ENCODE results near the gene RCAN1. TPM values are rescaled to one million over a fixed set of nuclear protein-coding genes. Genes with fewer than 3 reads are reported as not detected.
A peak's percentile ranks its signal among the peaks of the same experiment; 100 is the strongest.

RCAN1 gene
- total RNA-seq, 2 donors from 2014 or later: 20.8 to 29.0 TPM

- H3K9me3 ChIP-seq: no peaks in the 10 kb centered on the region
- H3K4me3 ChIP-seq: no peak overlapping the region
- 36 to 52% methylated on average over 7 of the region's 7 CpGs for WGBS, 2 donors
- H3K27me3 ChIP-seq: no peaks in the 10 kb centered on the region
- DNase-seq: peak; percentile 89 to 92 (median 92)
- ATAC-seq: peak; percentile 81
- H3K27ac ChIP-seq: peak overlapping the region; percentile 62 to 85 (median 75)
- peaks cover 29% of the 10 kb centered on the region for H3K4me1 ChIP-seq
- no peaks in the 10 kb centered on the region for H3K36me3 ChIP-seq (replicated peaks in 1 of 2; ENCODE audit: insufficient read depth in 1 of 2, low read depth in 2 of 2)
- TF ChIP-seq CTCF (IDR thresholded peaks at IDR 0.05): peak; percentile 48 to 83 (median 79)
- TF ChIP-seq POLR2A (IDR thresholded peaks at IDR 0.05): no peak
- intact Hi-C loops (cut with DNase I): no loop called here
Observed at GRCh38 chr21:34544032-34544496, 70.8 kb downstream of the RCAN1 start.

- TF ChIP-seq CTCF (IDR thresholded peaks at IDR 0.05) (no peak), POLR2A (IDR thresholded peaks at IDR 0.05) (no peak)
- ATAC-seq (no peak), DNase-seq (no peak)
- H3K36me3 ChIP-seq (replicated peaks in 1 of 2; ENCODE audit: insufficient read depth in 1 of 2, low read depth in 2 of 2): no peaks in the 10 kb centered on the region
- intact Hi-C loops (cut with DNase I): no loop called here
- H3K27me3 ChIP-seq: no peaks in the 10 kb centered on the region
- peaks cover 29% of the 10 kb centered on the region for H3K4me1 ChIP-seq
- no peaks in the 10 kb centered on the region for H3K9me3 ChIP-seq
- no peak overlapping the region for H3K4me3 ChIP-seq
- peak overlapping the region in 1 of 4 donors; percentile 81 for H3K27ac ChIP-seq
- WGBS, 2 donors: 80 to 93% methylated on average over 3 of the region's 3 CpGs
Observed at GRCh38 chr21:34543017-34543416, 71.9 kb downstream of the RCAN1 start.

- H3K9me3 ChIP-seq: no peaks in the 10 kb centered on the region
- H3K4me3 ChIP-seq: no peak overlapping the region
- no peaks in the 10 kb centered on the region for H3K36me3 ChIP-seq (replicated peaks in 1 of 2; ENCODE audit: insufficient read depth in 1 of 2, low read depth in 2 of 2)
- DNase-seq: no peak
- H3K27me3 ChIP-seq: no peaks in the 10 kb centered on the region
- intact Hi-C loops (cut with DNase I): no loop called here
- ATAC-seq: no peak
- WGBS, 2 donors: 79 to 83% methylated on average over 5 of the region's 5 CpGs
- H3K4me1 ChIP-seq: peaks cover 26% of the 10 kb centered on the region
- TF ChIP-seq CTCF (IDR thresholded peaks at IDR 0.05) (no peak), POLR2A (IDR thresholded peaks at IDR 0.05) (no peak)
- H3K27ac ChIP-seq: no peak overlapping the region
Observed at GRCh38 chr21:34540206-34540605, 74.7 kb downstream of the RCAN1 start.

GRCh38 chr21:34537838-34538237 lies 77.1 kb downstream of the RCAN1 start:
- Histone ChIP-seq H3K4me3 (no peak overlapping the region), H3K36me3 (replicated peaks in 1 of 2; ENCODE audit: insufficient read depth in 1 of 2, low read depth in 2 of 2) (no peaks in the 10 kb centered on the region), H3K4me1 (peaks cover 4% of the 10 kb centered on the region), H3K9me3 (no peaks in the 10 kb centered on the region), H3K27me3 (no peaks in the 10 kb centered on the region), H3K27ac (no peak overlapping the region)
- ATAC-seq (no peak), DNase-seq (no peak)
- TF ChIP-seq POLR2A (IDR thresholded peaks at IDR 0.05) (no peak), CTCF (IDR thresholded peaks at IDR 0.05) (no peak)
- 82 to 93% methylated on average over 3 of the region's 3 CpGs for WGBS, 2 donors
- intact Hi-C loops (cut with DNase I): no loop called here

GRCh38 chr21:34536820-34537219 lies 78.1 kb downstream of the RCAN1 start:
- TF ChIP-seq POLR2A (IDR thresholded peaks at IDR 0.05): no peak
- TF ChIP-seq CTCF (IDR thresholded peaks at IDR 0.05): no peak
- 22 to 39% methylated on average over 2 of the region's 2 CpGs for WGBS, 2 donors
- H3K4me1 ChIP-seq: no peaks in the 10 kb centered on the region
- DNase-seq (no peak), ATAC-seq (no peak)
- peak overlapping the region in 1 of 4 donors; percentile 12 for H3K27ac ChIP-seq
- no peaks in the 10 kb centered on the region for H3K27me3 ChIP-seq
- no peaks in the 10 kb centered on the region for H3K36me3 ChIP-seq (replicated peaks in 1 of 2; ENCODE audit: insufficient read depth in 1 of 2, low read depth in 2 of 2)
- intact Hi-C loops (cut with DNase I): no loop called here
- no peaks in the 10 kb centered on the region for H3K9me3 ChIP-seq
- H3K4me3 ChIP-seq: no peak overlapping the region

Data from body of pancreas (tissue), 4 donors.